DMS53 (cell line): ENCODE results near the gene HHAT.

Experiments used
- DNase-seq: peaks from one replicate; lab custom pipeline; 2025; lab: John Stamatoyannopoulos, UW

Gene HHAT

GRCh38 chr1:210551899-210552298 is 223.2 kb downstream of the HHAT start:
- DNase-seq, result no peak

GRCh38 chr1:210553711-210554110 is 225.0 kb downstream of the HHAT start:
- no peak for DNase-seq

GRCh38 chr1:210554382-210554781 is 225.7 kb downstream of the HHAT start:
- DNase-seq, result no peak

- no peak for DNase-seq
Observed at GRCh38 chr1:210556475-210556874, 227.8 kb downstream of the HHAT start.

- DNase-seq, result no peak
Observed at GRCh38 chr1:210557426-210558077, 228.8 kb downstream of the HHAT start.

- peak; percentile 56 for DNase-seq
Observed at GRCh38 chr1:210558302-210558701, 229.6 kb downstream of the HHAT start.

- DNase-seq, result no peak
Observed at GRCh38 chr1:210565306-210565705, 236.6 kb downstream of the HHAT start.

GRCh38 chr1:210568631-210569030 is 239.9 kb downstream of the HHAT start:
- DNase-seq, result peak; percentile 86

GRCh38 chr1:210570116-210570515 is 241.4 kb downstream of the HHAT start:
- DNase-seq, result no peak

GRCh38 chr1:210571356-210572284 is 242.9 kb downstream of the HHAT start:
- no peak for DNase-seq

GRCh38 chr1:210573141-210573540 is 244.4 kb downstream of the HHAT start:
- DNase-seq, result no peak

GRCh38 chr1:210582205-210582970 is 253.7 kb downstream of the HHAT start:
- DNase-seq, result no peak

- peak; percentile 98 for DNase-seq
Observed at GRCh38 chr1:210584439-210585113, 255.9 kb downstream of the HHAT start.

GRCh38 chr1:210586771-210587170 is 258.1 kb downstream of the HHAT start:
- no peak for DNase-seq

- DNase-seq, result no peak
Observed at GRCh38 chr1:210587566-210587965, 258.9 kb downstream of the HHAT start.

- DNase-seq, result no peak
Observed at GRCh38 chr1:210588357-210588756, 259.7 kb downstream of the HHAT start.

GRCh38 chr1:210588946-210589345 is 260.2 kb downstream of the HHAT start:
- no peak for DNase-seq

- no peak for DNase-seq
Observed at GRCh38 chr1:210591214-210591613, 262.5 kb downstream of the HHAT start.

GRCh38 chr1:210594605-210595004 is 265.9 kb downstream of the HHAT start:
- no peak for DNase-seq

GRCh38 chr1:210596641-210597040 is 267.9 kb downstream of the HHAT start:
- DNase-seq, result no peak

GRCh38 chr1:210597555-210598134 is 268.9 kb downstream of the HHAT start:
- DNase-seq, result peak; percentile 92
